NK-92 (cell line): ENCODE data around the gene ATP5F1A.
"Not testable (repeated sequence)": the region's sequence is repeated elsewhere in the genome, so short reads cannot be mapped to it uniquely, and the experiment has no call there.

ENCODE experiments used
- DNase-seq: peaks from one replicate; lab custom pipeline; 2025; ENCODE audit not compliant: unreplicated experiment; lab: John Stamatoyannopoulos, UW

ATP5F1A gene

GRCh38 chr18:46048641-46049040, 49.5 kb downstream of the ATP5F1A start:
- no peak for DNase-seq

GRCh38 chr18:46047369-46047768, 50.7 kb downstream of the ATP5F1A start:
- not testable (repeated sequence) for DNase-seq

- DNase-seq: no peak
Observed at GRCh38 chr18:46046688-46047087, 51.4 kb downstream of the ATP5F1A start.

DNA sequence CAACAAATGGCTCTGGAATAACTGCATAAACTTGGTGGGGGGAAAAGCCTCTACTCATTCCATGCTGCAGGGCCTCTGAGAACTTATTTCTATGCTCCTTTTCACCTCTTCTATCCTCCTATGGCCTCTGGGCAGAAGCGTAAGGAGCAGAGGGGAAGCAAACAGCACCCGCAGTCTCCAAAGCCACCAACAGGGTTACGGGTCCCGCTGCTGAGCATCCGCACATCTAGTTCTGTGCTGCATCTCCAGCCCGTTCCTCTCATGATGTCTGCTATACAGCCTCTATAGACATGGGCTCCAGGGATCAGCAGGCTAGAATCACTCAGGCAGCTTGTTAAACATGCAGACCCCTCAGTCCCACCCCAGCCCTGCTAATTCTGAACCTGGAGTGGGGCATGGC, 52.0 kb downstream of the ATP5F1A start:
- no peak for DNase-seq

- DNase-seq: no peak
Observed at GRCh38 chr18:46042571-46043123, 55.4 kb downstream of the ATP5F1A start.

GRCh38 chr18:46040747-46041104, 57.4 kb downstream of the ATP5F1A start:
- DNase-seq: no peak

DNA sequence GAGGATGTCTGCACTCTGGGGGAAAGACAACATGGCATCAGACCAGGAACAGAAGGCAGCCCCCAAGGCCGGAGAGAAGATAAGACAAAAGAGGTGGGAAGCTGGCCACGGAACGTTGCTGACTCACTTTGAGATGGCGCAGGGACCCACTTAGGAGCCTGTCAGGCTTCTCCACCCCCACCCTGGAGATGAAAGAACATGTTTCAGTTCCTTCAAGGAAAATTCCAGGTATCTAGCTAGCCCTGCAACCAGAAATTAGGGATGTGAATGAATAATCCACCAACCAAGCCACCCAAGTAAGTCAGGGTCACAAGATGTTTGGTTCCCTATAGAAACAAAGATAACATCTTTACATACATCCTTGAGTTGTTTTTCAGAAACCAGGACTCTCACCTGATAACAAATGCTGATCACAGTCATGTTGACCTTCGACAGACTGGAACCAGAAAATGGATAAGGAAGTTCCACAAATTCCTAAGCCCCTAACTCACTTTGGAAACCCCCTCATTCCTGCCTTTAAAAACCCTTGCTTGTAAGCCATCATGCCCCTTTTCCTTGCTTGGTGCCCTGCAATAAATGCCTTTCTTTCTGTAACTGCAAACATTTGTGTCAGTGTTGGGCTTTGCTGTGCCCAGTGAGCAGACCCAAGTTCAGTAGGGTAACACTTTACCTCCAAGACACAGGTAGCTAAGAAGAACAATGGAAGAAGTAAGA, 57.9 kb downstream of the ATP5F1A start:
- DNase-seq: no peak

GRCh38 chr18:46037512-46038305, 60.4 kb downstream of the ATP5F1A start:
- no peak for DNase-seq

DNA sequence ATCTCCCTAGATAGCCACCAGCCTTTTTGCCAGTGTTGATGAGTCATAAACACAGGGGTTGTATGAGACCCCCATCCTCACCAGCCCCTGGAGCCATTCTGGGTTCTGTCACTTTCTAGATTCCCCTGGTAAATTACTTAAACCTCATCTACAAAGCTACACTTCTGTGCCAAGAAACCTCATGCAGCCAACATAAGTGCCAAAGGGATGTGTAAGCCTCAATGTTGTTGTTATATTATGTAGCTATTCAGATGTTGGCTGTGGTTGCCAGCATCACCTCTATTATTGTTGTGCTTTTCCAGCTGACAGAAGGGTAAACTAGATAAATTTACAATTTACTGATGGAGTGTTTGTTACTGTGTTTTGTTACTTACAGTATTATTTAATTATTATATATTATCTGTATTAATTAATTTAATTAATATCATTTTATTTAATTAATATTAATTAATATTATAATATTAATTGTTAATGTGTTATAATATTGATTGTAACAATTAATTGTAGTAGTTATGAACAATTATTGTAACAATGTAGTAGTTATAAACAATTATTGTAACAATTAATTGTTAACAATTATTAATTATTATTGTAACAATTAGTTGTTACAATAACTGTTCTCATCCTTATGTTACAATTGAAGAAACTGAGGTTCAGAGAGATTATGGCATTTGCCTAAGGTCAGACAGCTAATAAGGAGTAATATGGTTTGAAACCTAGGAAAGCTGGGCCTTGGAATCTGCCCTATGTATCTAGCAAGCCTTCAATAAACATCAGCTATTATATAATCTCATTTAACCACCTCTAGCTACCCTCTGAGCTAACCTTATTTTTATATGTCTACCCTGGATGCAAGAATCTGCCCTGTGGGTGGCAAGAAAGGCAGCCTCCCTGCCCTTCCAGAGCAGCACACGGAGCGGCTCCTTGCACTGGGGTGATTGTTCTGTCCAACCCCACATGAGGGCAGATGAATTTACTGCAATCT, 62.1 kb downstream of the ATP5F1A start:
- no peak for DNase-seq

DNA sequence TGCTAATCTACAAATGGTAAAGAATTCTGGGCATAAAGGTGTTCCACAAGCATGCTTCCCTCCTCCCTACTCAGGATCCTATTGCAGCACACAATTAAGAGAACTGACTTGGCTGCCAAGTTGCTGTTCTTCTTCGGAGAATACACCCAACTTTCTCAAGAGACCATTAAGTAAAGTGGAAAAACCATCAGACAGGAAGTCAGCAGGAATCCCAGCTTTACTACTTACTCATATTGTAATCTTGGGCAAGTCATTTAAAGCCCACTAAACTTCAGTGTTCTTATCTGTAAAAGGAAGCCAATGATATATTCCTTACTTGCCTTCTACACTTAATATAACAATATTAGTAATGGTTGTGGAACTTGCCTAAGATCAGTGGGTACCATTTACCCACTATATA, 63.9 kb downstream of the ATP5F1A start:
- DNase-seq: no peak

GRCh38 chr18:46031741-46032140, 66.4 kb downstream of the ATP5F1A start:
- no peak for DNase-seq
